K562 (cell line): ENCODE results near the gene C10orf95. TPM values are rescaled to one million over a fixed set of nuclear protein-coding genes. Genes with fewer than 3 reads are reported as not detected.

Source experiments
- HMBOX1 ChIP-seq: sonication (generic); IDR thresholded peaks from 2 replicates; pipeline ENCODE4 v1.6.1; 2016
- MITF ChIP-seq: IDR thresholded peaks from 2 replicates; pipeline ENCODE4 v1.6.1; 2014; ENCODE audit warnings: antibody characterized with exemption
- MLLT1 ChIP-seq, 2 experiments: fragments of 450-650 bp; IDR thresholded peaks; 2 replicates each; pipeline ENCODE4 v1.6.1; 2016
- NR2C1 ChIP-seq, 2 experiments: fragments of 450-650 bp; IDR thresholded peaks; 2 replicates each; pipeline ENCODE4 v1.6.1; 2017; ENCODE audit warnings: mild to moderate bottlenecking in 2 of 2, antibody characterized with exemption in 1 of 2, inconsistent platforms in 1 of 2, missing compliant biosample characterization in 1 of 2, missing genetic modification characterization in 1 of 2
- PHB2 ChIP-seq: fragments of 450-650 bp; IDR thresholded peaks from 2 replicates; pipeline ENCODE4 v1.6.1; 2017; ENCODE audit warnings: low read depth
- PPARD ChIP-seq: fragments of 250-450 bp; sonication (Bioruptor Pico); IDR thresholded peaks from 2 replicates; pipeline ENCODE4 v1.8.0; 2022; ENCODE audit warnings: inconsistent platforms, mild to moderate bottlenecking, moderate library complexity
- RBBP5 ChIP-seq: fragments of 200-600 bp; sonication (generic); IDR thresholded peaks from 2 replicates; pipeline ENCODE4 v1.6.1; 2012; ENCODE audit warnings: borderline replicate concordance, mild to moderate bottlenecking, low read length, control low read depth, inconsistent platforms; ENCODE audit not compliant: insufficient read depth, poor library complexity, severe bottlenecking
- TFAP4 ChIP-seq: sonication (generic); formaldehyde crosslinking; IDR thresholded peaks from 2 replicates; pipeline ENCODE4 v1.8.0; 2022; ENCODE audit warnings: missing genetic modification reagents, mild to moderate bottlenecking, moderate library complexity, borderline replicate concordance
- THRB ChIP-seq: fragments of 450-650 bp; formaldehyde crosslinking; conservative IDR thresholded peaks from 2 replicates; pipeline ENCODE4 v1.4.0; 2022; ENCODE audit warnings: mild to moderate bottlenecking, missing genetic modification characterization
- ZFP36 ChIP-seq: fragments of 150-350 bp; IDR thresholded peaks from 2 replicates; pipeline ENCODE4 v1.6.1; 2018; ENCODE audit warnings: low read length, low read depth; ENCODE audit not compliant: partially characterized antibody
- ZNF324 ChIP-seq: fragments of 250-450 bp; sonication (Bioruptor Pico); IDR thresholded peaks from 2 replicates; pipeline ENCODE4 v1.4.0; 2020; ENCODE audit warnings: mild to moderate bottlenecking
- ZNF518B ChIP-seq: fragments of 250-450 bp; sonication (Bioruptor Pico); IDR thresholded peaks from 2 replicates; pipeline ENCODE4 v1.5.0; 2021; ENCODE audit warnings: mild to moderate bottlenecking, moderate library complexity
- ZNF551 ChIP-seq: fragments of 250-450 bp; sonication (Bioruptor Pico); IDR thresholded peaks from 2 replicates; pipeline ENCODE4 v1.5.0; 2021; ENCODE audit warnings: mild to moderate bottlenecking, moderate library complexity
- polyA plus RNA-seq, 8 experiments: library from polyadenylated mRNA; depleted of rRNA in 4 of 8; stranded (reverse) in 5 of 8; unstranded in 3 of 8; fragments of >200 nt; fragmentation: Nextera tagmentation in 2 of 8; fragmentation: Illumina TruSeq in 1 of 8; extraction: Ambion mirVana in 2 of 8; extraction: Trizol in 1 of 8; gene quantifications; 2 replicates each; pipeline versions ENCODE4 v1.2.1 to v1.2.3, GENCODE V29; 2011 to 2014; ENCODE audit warnings: inconsistent platforms in 1 of 8, missing spikeins in 1 of 8
- total RNA-seq, 7 experiments: library from RNA; depleted of rRNA in 6 of 7; stranded (reverse); fragments of >200 nt in 6 of 7; fragmentation: Illumina TruSeq in 2 of 7; extraction: Trizol in 2 of 7; gene quantifications; 2 replicates each; pipeline versions ENCODE4 v1.2.1 to v1.2.3, GENCODE V29; 2011 to 2021; ENCODE audit warnings: low replicate concordance in 1 of 7

C10orf95 gene
- total and polyA plus RNA-seq, 9 of the 15 experiments (the other 6 are each of a cell fraction or from before 2014, with no cell fraction given): 0.03 to 0.41 (median 0.17) TPM; not detected in 1

GRCh38 chr10:102463983-102464382 is 12.6 kb upstream of the C10orf95 start (continued):
- TF ChIP-seq TFAP4 (CRISPR knock-in tag): peak; percentile 29; the same call in 1 of the 2 replicates
- TF ChIP-seq ZFP36: peak; percentile 8
- no peak for TF ChIP-seq NR2C1 (IDR thresholded peaks at IDR 0.05)
- TF ChIP-seq NR2C1 (tag; IDR thresholded peaks at IDR 0.05): no peak
- TF ChIP-seq ZNF518B (CRISPR knock-in tag): no peak
- no peak for TF ChIP-seq ZNF551 (CRISPR knock-in tag)
- no peak for TF ChIP-seq ZNF324
- no peak for TF ChIP-seq PPARD (CRISPR knock-in tag)
- TF ChIP-seq THRB: no peak
- TF ChIP-seq MLLT1 (IDR thresholded peaks at IDR 0.05): no peak
- TF ChIP-seq MITF: no peak
- TF ChIP-seq RBBP5: no peak
- no peak for TF ChIP-seq PHB2
- 0 out of 2 replicates have a peak, but pooled peaks have one; percentile 35 for TF ChIP-seq HMBOX1
